Stomach (tissue), 9 donors: ENCODE data around the gene KYNU. TPM values are rescaled to one million over a fixed set of nuclear protein-coding genes. Genes with fewer than 3 reads are reported as not detected.

Experiments
- DNase-seq, 2 donors: peaks; one replicate each; pipeline versions ENCODE4 v3.0.0 to v3.0.0-alpha.2; 2013 to 2019
- H3K27ac ChIP-seq, 5 donors: fragments of 200-600 bp in 4 of 5; sonication (generic) in 4 of 5; one replicate each; pipeline ENCODE4 v1.5.1; 2013 to 2019; ENCODE audit warnings: mild to moderate bottlenecking in 1 of 5, moderate library complexity in 1 of 5
- H3K27me3 ChIP-seq, 3 donors: fragments of 200-600 bp; sonication (generic); one replicate each; pipeline ENCODE4 v1.5.1; 2017 to 2019; ENCODE audit warnings: mixed run types in 1 of 3
- H3K36me3 ChIP-seq, 4 donors: fragments of 200-600 bp; sonication (generic); 1 replicate in 3 of 4; 2 replicates in 1 of 4; pipeline ENCODE4 v1.5.1; 2016 to 2019
- H3K4me1 ChIP-seq, 4 donors: fragments of 200-600 bp; sonication (generic); one replicate each; pipeline ENCODE4 v1.5.1; 2016 to 2019
- H3K4me3 ChIP-seq, 4 donors: fragments of 200-600 bp; sonication (generic) in 3 of 4; one replicate each; pipeline ENCODE4 v1.5.1; 2016 to 2019; ENCODE audit warnings: mild to moderate bottlenecking in 1 of 4
- H3K9me3 ChIP-seq, 4 donors: fragments of 200-600 bp; sonication (generic); one replicate each; pipeline ENCODE4 v1.5.1; 2016 to 2019
- EP300 ChIP-seq: sonication (generic); formaldehyde crosslinking; IDR thresholded peaks from one replicate; pipeline ENCODE4 v1.6.1; 2017; ENCODE audit warnings: antibody characterized with exemption
- POLR2A ChIP-seq, 4 donors: fragments of 450-650 bp; IDR thresholded peaks; one replicate each; pipeline ENCODE4 v1.6.1; 2016; ENCODE audit warnings: antibody characterized with exemption in 4 of 4, control low read depth in 2 of 4, mild to moderate bottlenecking in 1 of 4, moderate library complexity in 1 of 4
- POLR2AphosphoS5 ChIP-seq, 3 donors: sonication (generic); formaldehyde crosslinking; IDR thresholded peaks; one replicate each; pipeline ENCODE4 v1.6.1; 2016; ENCODE audit warnings: antibody characterized with exemption in 3 of 3
- WGBS, 5 donors: extraction: QIAGEN DNeasy Blood & Tissue Kit in 3 of 5; methylation state at CpG; one replicate each; pipeline versions ENCODE4 v1.1.5 to v1.1.7; 2013 to 2018; 5-methylcytosine and 5-hydroxymethylcytosine counted together
- intact Hi-C: fragments of 100-400 bp; cut with DNase I; formaldehyde crosslinking; loops from one replicate; pipeline ENCODE4 v1.15.1; 2023; ENCODE audit warnings: low total_unique reads
- polyA plus RNA-seq, 3 donors: library from polyadenylated mRNA; stranded (reverse); fragments of 200-250 nt; gene quantifications; one replicate each; pipeline ENCODE4 v1.2.3, GENCODE V29; 2013
- total RNA-seq, 5 donors: library from RNA; depleted of rRNA; stranded (reverse); fragments of >200 nt; gene quantifications; one replicate each; pipeline versions ENCODE4 v1.1.0 to v1.2.3, GENCODE V29; 2014 to 2016
- TF ChIP-seq, protein P1 (sequence below), 7 experiments: fragments of 450-650 bp in 4 of 7; fragments of 200-600 bp in 3 of 7; sonication (generic) in 3 of 7; IDR thresholded peaks; one replicate each; pipeline ENCODE4 v1.5.1; 2016 to 2019; ENCODE audit warnings: antibody characterized with exemption in 7 of 7, control low read depth in 2 of 7, mild to moderate bottlenecking in 1 of 7
- donor health status: healthy with polysubstance abuse.
- donor health status: Bipolar disorder and iron deficiency.
- donor health status: healthy.

KYNU gene
- total and polyA plus RNA-seq, 8 donors = 2.1 to 39.4 (median 3.9) TPM; not detected in 1

DNA sequence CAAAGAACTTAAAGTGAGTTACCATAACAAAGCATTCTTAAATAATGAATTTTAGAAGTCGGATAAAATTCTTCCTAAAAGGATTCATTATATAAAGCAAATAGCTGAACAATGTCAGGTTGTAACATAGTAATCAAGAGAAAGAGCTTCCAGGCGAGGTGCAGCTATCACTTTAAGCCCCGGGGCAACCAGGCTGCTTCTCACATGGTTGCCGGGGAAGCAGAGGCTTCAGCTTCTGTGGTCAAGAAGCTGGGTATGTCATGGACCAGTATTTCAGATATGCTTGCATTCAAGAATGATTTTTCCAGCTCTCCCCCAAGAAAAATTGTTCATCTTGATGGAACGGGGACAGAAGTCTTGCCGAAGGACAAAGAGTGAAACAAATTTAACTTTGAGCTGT is 23.6 kb upstream of the KYNU start:
- Histone ChIP-seq H3K36me3 (no peaks in the 10 kb centered on the region), H3K4me3 (no peak overlapping the region), H3K4me1 (no peaks in the 10 kb centered on the region), H3K27me3 (no peaks in the 10 kb centered on the region), H3K27ac (no peak overlapping the region), H3K9me3 (no peaks in the 10 kb centered on the region)
- TF ChIP-seq, protein P1, sequence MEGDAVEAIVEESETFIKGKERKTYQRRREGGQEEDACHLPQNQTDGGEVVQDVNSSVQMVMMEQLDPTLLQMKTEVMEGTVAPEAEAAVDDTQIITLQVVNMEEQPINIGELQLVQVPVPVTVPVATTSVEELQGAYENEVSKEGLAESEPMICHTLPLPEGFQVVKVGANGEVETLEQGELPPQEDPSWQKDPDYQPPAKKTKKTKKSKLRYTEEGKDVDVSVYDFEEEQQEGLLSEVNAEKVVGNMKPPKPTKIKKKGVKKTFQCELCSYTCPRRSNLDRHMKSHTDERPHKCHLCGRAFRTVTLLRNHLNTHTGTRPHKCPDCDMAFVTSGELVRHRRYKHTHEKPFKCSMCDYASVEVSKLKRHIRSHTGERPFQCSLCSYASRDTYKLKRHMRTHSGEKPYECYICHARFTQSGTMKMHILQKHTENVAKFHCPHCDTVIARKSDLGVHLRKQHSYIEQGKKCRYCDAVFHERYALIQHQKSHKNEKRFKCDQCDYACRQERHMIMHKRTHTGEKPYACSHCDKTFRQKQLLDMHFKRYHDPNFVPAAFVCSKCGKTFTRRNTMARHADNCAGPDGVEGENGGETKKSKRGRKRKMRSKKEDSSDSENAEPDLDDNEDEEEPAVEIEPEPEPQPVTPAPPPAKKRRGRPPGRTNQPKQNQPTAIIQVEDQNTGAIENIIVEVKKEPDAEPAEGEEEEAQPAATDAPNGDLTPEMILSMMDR (IDR thresholded peaks at IDR 0.05) = no peak
- TF ChIP-seq POLR2A (IDR thresholded peaks at IDR 0.05) (no peak), EP300 (no peak), POLR2AphosphoS5 (IDR thresholded peaks at IDR 0.05) (no peak)
- intact Hi-C loops = no loop called here
- 69 to 81% (median 78%) methylated on average over 6 of the region's 6 CpGs for WGBS, 5 donors
- no peak for DNase-seq

DNA sequence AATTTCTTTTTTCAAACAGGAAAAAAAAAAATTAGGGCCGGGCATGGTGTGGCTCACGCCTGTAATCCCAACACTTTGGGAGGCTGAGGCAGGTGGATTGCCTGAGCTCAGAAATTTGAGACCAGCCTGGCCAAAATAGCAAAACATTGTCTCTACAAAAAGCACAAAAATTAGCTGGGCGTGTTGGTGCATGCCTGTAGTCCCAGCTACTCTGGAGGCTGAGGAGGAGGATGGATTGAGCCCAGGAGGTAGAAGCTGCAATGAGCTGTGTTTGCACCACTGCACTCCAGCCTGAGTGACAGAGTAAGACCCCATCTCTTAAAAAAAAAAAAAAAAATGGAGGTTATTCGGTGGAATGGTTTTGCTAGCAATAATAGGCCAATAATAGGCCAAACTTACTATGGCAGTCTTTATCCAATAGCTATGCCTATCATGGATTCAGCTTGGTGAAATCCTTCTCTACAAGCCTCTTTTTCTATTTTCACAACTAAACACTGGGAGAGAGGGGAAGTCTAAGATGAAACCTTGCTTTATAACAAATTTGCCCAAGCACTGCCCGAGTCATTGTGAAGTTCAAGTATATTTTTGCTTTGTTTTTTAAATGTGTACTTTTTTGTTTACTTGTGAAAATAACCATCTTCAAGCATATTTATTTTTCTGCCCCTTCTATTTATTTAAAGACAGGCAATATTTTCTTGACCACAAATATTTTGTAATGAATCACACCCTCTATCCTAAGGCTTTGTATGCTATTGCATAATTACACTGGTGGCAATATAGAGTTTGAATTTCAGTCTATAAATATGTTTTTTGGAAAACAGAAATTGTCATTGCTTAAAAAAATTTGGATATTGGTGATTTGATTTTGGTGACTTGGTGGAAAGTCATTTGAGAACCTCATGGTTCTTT is 20.0 kb upstream of the KYNU start:
- Histone ChIP-seq H3K4me3 (no peak overlapping the region), H3K4me1 (no peaks in the 10 kb centered on the region), H3K27ac (no peak overlapping the region), H3K9me3 (no peaks in the 10 kb centered on the region), H3K36me3 (no peaks in the 10 kb centered on the region), H3K27me3 (no peaks in the 10 kb centered on the region)
- DNase-seq = no peak
- intact Hi-C loops = no loop called here
- TF ChIP-seq POLR2AphosphoS5 (IDR thresholded peaks at IDR 0.05) (no peak), EP300 (no peak), POLR2A (IDR thresholded peaks at IDR 0.05) (no peak)
- TF ChIP-seq, protein P1 (IDR thresholded peaks at IDR 0.05) = no peak
- 80 to 90% (median 87%) methylated on average over 5 of the region's 5 CpGs for WGBS, 5 donors

DNA sequence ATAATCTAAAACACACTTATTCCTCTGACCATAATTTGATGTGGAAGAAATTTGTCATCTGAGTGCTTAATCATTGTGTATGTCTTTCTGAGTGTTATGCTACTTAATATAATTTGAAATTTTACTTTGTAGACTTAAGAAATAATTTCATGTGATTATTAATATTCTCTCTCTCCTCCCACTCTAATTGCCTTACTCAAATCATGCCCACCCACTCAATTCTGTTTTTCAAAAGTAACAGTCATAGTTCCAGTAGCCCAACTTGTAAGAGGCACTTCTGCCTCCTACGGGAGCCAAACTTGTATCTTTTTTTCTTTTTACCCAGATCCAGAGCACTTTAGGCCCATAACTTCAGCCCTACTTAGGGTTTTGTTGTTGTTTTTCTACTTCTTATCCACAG is 18.5 kb upstream of the KYNU start:
- no peak for TF ChIP-seq POLR2A (IDR thresholded peaks at IDR 0.05)
- no peak for TF ChIP-seq EP300
- no peak for TF ChIP-seq POLR2AphosphoS5 (IDR thresholded peaks at IDR 0.05)
- TF ChIP-seq, protein P1 (IDR thresholded peaks at IDR 0.05) = no peak
- Histone ChIP-seq H3K27ac (no peak overlapping the region), H3K36me3 (no peaks in the 10 kb centered on the region), H3K4me3 (no peak overlapping the region), H3K4me1 (peaks cover 0 to 7% (median 0%) of the 10 kb centered on the region in 4 donors), H3K27me3 (no peaks in the 10 kb centered on the region), H3K9me3 (no peaks in the 10 kb centered on the region)
- no peak for DNase-seq
- 88 to 97% (median 91%) methylated on average over 1 of the region's 1 CpG for WGBS, 5 donors
- intact Hi-C loops = no loop called here

DNA sequence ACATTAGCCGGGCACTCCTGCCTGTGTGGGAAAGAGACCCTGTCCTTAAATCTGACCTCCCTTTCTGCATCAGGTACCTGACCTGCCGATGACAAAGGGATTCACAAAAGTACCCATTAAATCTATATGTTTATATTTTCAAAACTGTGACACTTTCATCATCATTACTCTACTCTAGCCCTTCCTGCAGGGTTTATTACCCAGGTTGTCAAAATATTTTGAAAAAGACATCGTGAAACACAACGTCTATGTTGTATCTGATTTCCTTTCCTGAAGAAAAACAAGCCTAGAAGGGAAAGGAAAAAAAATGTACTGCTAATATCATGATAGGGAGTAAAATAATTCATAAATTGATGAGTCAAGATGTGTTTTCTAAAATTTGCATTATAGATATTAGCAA is 15.2 kb upstream of the KYNU start:
- DNase-seq = no peak
- intact Hi-C loops = no loop called here
- H3K4me1 ChIP-seq = peaks cover 0 to 16% (median 6%) of the 10 kb centered on the region in 4 donors
- H3K36me3 ChIP-seq = no peaks in the 10 kb centered on the region
- no peaks in the 10 kb centered on the region for H3K9me3 ChIP-seq
- 68 to 87% (median 84%) methylated on average over 4 of the region's 4 CpGs for WGBS, 5 donors
- H3K4me3 ChIP-seq = no peak overlapping the region
- H3K27me3 ChIP-seq = no peaks in the 10 kb centered on the region
- no peak overlapping the region for H3K27ac ChIP-seq
- TF ChIP-seq POLR2A (IDR thresholded peaks at IDR 0.05) = no peak
- TF ChIP-seq EP300 = no peak
- TF ChIP-seq, protein P1 (IDR thresholded peaks at IDR 0.05) = no peak
- no peak for TF ChIP-seq POLR2AphosphoS5 (IDR thresholded peaks at IDR 0.05)
